HepG2 (cell line): ENCODE measurements around the gene NPTXR. TPM values are rescaled to one million over a fixed set of nuclear protein-coding genes. Genes with fewer than 3 reads are reported as not detected.
A peak's percentile ranks its signal among the peaks of the same experiment; 100 is the strongest.

Experiments used
- DR1 ChIP-seq: sonication (generic); formaldehyde crosslinking; IDR thresholded peaks from 2 replicates; pipeline ENCODE4 v1.8.0; 2021; ENCODE audit warnings: mild to moderate bottlenecking, missing genetic modification reagents, inconsistent platforms
- HINFP ChIP-seq: sonication (generic); formaldehyde crosslinking; IDR thresholded peaks from 2 replicates; pipeline ENCODE4 v1.4.0; 2020; ENCODE audit warnings: low read depth, mild to moderate bottlenecking, missing genetic modification reagents
- IRX3 ChIP-seq: sonication (generic); formaldehyde crosslinking; IDR thresholded peaks from 2 replicates; pipeline ENCODE4 v1.8.1; 2023; ENCODE audit warnings: mild to moderate bottlenecking, low read depth, missing genetic modification reagents, borderline replicate concordance
- ISL2 ChIP-seq: sonication (generic); formaldehyde crosslinking; IDR thresholded peaks from 2 replicates; pipeline ENCODE4 v1.5.0; 2020; ENCODE audit warnings: missing genetic modification reagents
- LBX2 ChIP-seq: sonication (generic); formaldehyde crosslinking; IDR thresholded peaks from 2 replicates; pipeline ENCODE4 v1.5.0; 2020; ENCODE audit warnings: missing genetic modification reagents, mild to moderate bottlenecking, borderline replicate concordance
- MAFF ChIP-seq: IDR thresholded peaks from 2 replicates; pipeline ENCODE4 v1.6.1; 2011; ENCODE audit warnings: low read depth, low read length, improper control_type of control experiment
- NFKB2 ChIP-seq: sonication (generic); formaldehyde crosslinking; IDR thresholded peaks from 2 replicates; pipeline ENCODE4 v1.4.0; 2020; ENCODE audit warnings: missing genetic modification reagents, borderline replicate concordance
- NFRKB ChIP-seq: fragments of 450-650 bp; IDR thresholded peaks from 2 replicates; pipeline ENCODE4 v1.6.1; 2017
- SATB2 ChIP-seq: sonication (generic); formaldehyde crosslinking; IDR thresholded peaks from 2 replicates; pipeline ENCODE4 v1.5.0; 2020; ENCODE audit warnings: missing genetic modification reagents
- ZBED4 ChIP-seq: sonication (generic); formaldehyde crosslinking; IDR thresholded peaks from 2 replicates; pipeline ENCODE4 v1.4.0; 2020; ENCODE audit warnings: missing genetic modification reagents, borderline replicate concordance
- ZFYVE20 ChIP-seq: sonication (generic); formaldehyde crosslinking; IDR thresholded peaks from 2 replicates; pipeline ENCODE4 v1.8.0; 2023; ENCODE audit warnings: low read depth, mild to moderate bottlenecking, moderate library complexity, missing genetic modification reagents, borderline replicate concordance
- ZNF138 ChIP-seq: sonication (generic); formaldehyde crosslinking; IDR thresholded peaks from 2 replicates; pipeline ENCODE4 v1.5.0; 2020; ENCODE audit warnings: mild to moderate bottlenecking, low read depth, missing genetic modification reagents
- ZNF383 ChIP-seq: sonication (generic); formaldehyde crosslinking; IDR thresholded peaks from 2 replicates; pipeline ENCODE4 v1.4.0; 2020; ENCODE audit warnings: missing genetic modification reagents, mild to moderate bottlenecking, borderline replicate concordance
- ZNF577 ChIP-seq: sonication (generic); formaldehyde crosslinking; IDR thresholded peaks from 2 replicates; pipeline ENCODE4 v1.4.0; 2020; ENCODE audit warnings: mild to moderate bottlenecking, low read depth, missing genetic modification reagents, borderline replicate concordance
- ZNF616 ChIP-seq: sonication (generic); formaldehyde crosslinking; IDR thresholded peaks from 2 replicates; pipeline ENCODE4 v1.5.0; 2020; ENCODE audit warnings: low read depth, mild to moderate bottlenecking, missing genetic modification reagents
- ZNF709 ChIP-seq: sonication (generic); formaldehyde crosslinking; IDR thresholded peaks from 2 replicates; pipeline ENCODE4 v1.5.0; 2020; ENCODE audit warnings: mild to moderate bottlenecking, missing genetic modification reagents
- polyA plus RNA-seq, 8 experiments: library from polyadenylated mRNA; depleted of rRNA in 3 of 8; stranded (reverse) in 7 of 8; unstranded in 1 of 8; fragments of >200 nt; fragmentation: Illumina TruSeq in 4 of 8; extraction: Trizol in 4 of 8; gene quantifications; 2 replicates each; pipeline versions ENCODE4 v1.2.1 to v1.2.3, GENCODE V29; 2011 to 2016; ENCODE audit warnings: low read depth in 4 of 8, missing spikeins in 1 of 8, mixed read lengths in 1 of 8; ENCODE audit not compliant: insufficient read depth in 1 of 8
- total RNA-seq, 5 experiments: library from RNA; depleted of rRNA; stranded (reverse); fragments of >200 nt; fragmentation: Illumina TruSeq; extraction: Trizol; gene quantifications; 2 replicates each; pipeline ENCODE4 v1.2.3, GENCODE V29; 2016; ENCODE audit warnings: low read depth in 1 of 5
- TF ChIP-seq, protein P1 (sequence below): sonication (generic); formaldehyde crosslinking; IDR thresholded peaks from 2 replicates; pipeline ENCODE4 v1.4.0; 2020; ENCODE audit warnings: missing genetic modification reagents
- TF ChIP-seq, protein P2 (sequence below): sonication (generic); formaldehyde crosslinking; IDR thresholded peaks from 2 replicates; pipeline ENCODE4 v1.4.0; 2020; ENCODE audit warnings: missing genetic modification reagents
- TF ChIP-seq, protein P3 (sequence below): sonication (generic); formaldehyde crosslinking; IDR thresholded peaks from 2 replicates; pipeline ENCODE4 v1.5.0; 2020; ENCODE audit warnings: missing genetic modification reagents

Gene NPTXR
- total and polyA plus RNA-seq, 2 of the 13 experiments (the other 11 are each of a cell fraction or from before 2014, with no cell fraction given) = 2.6 to 4.8 TPM

- TF ChIP-seq, protein P1, sequence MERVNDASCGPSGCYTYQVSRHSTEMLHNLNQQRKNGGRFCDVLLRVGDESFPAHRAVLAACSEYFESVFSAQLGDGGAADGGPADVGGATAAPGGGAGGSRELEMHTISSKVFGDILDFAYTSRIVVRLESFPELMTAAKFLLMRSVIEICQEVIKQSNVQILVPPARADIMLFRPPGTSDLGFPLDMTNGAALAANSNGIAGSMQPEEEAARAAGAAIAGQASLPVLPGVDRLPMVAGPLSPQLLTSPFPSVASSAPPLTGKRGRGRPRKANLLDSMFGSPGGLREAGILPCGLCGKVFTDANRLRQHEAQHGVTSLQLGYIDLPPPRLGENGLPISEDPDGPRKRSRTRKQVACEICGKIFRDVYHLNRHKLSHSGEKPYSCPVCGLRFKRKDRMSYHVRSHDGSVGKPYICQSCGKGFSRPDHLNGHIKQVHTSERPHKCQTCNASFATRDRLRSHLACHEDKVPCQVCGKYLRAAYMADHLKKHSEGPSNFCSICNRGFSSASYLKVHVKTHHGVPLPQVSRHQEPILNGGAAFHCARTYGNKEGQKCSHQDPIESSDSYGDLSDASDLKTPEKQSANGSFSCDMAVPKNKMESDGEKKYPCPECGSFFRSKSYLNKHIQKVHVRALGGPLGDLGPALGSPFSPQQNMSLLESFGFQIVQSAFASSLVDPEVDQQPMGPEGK (CRISPR knock-in tag) = peak; percentile 43; the same call in 1 of the 2 replicates
- TF ChIP-seq HINFP (CRISPR knock-in tag) (0 out of 2 replicates have a peak, but pooled peaks have one; percentile 47), ZNF616 (no peak), NFKB2 (CRISPR knock-in tag) (peak; percentile 85), ZNF383 (CRISPR knock-in tag) (no peak), ZNF577 (CRISPR knock-in tag) (no peak), ZNF709 (CRISPR knock-in tag) (0 out of 2 replicates have a peak, but pooled peaks have one; percentile 46), ZFYVE20 (CRISPR knock-in tag) (0 out of 2 replicates have a peak, but pooled peaks have one; percentile 20), IRX3 (no peak), ZBED4 (CRISPR knock-in tag) (peak; percentile 89), SATB2 (CRISPR knock-in tag) (peak; percentile 77; the same call in 1 of the 2 replicates), NFRKB (no peak), ZNF138 (no peak), LBX2 (CRISPR knock-in tag) (no peak), ISL2 (CRISPR knock-in tag) (0 out of 2 replicates have a peak, but pooled peaks have one; percentile 33), DR1 (CRISPR knock-in tag) (no peak), MAFF (no peak)
- TF ChIP-seq, protein P2, sequence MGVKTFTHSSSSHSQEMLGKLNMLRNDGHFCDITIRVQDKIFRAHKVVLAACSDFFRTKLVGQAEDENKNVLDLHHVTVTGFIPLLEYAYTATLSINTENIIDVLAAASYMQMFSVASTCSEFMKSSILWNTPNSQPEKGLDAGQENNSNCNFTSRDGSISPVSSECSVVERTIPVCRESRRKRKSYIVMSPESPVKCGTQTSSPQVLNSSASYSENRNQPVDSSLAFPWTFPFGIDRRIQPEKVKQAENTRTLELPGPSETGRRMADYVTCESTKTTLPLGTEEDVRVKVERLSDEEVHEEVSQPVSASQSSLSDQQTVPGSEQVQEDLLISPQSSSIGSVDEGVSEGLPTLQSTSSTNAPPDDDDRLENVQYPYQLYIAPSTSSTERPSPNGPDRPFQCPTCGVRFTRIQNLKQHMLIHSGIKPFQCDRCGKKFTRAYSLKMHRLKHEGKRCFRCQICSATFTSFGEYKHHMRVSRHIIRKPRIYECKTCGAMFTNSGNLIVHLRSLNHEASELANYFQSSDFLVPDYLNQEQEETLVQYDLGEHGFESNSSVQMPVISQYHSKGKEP (CRISPR knock-in tag) = peak; percentile 95; the same call in 1 of the 2 replicates
- TF ChIP-seq, protein P3, sequence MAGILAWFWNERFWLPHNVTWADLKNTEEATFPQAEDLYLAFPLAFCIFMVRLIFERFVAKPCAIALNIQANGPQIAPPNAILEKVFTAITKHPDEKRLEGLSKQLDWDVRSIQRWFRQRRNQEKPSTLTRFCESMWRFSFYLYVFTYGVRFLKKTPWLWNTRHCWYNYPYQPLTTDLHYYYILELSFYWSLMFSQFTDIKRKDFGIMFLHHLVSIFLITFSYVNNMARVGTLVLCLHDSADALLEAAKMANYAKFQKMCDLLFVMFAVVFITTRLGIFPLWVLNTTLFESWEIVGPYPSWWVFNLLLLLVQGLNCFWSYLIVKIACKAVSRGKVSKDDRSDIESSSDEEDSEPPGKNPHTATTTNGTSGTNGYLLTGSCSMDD = no peak
Measured at GRCh38 chr22:38824585-38824984, 19.2 kb downstream of the NPTXR start (continued).
